ENCODE measurements around the gene MCTP1.
"Not testable (repeated sequence)": the region's sequence is repeated elsewhere in the genome, so short reads cannot be mapped to it uniquely, and the experiment has no call there.

Gene MCTP1

DNA sequence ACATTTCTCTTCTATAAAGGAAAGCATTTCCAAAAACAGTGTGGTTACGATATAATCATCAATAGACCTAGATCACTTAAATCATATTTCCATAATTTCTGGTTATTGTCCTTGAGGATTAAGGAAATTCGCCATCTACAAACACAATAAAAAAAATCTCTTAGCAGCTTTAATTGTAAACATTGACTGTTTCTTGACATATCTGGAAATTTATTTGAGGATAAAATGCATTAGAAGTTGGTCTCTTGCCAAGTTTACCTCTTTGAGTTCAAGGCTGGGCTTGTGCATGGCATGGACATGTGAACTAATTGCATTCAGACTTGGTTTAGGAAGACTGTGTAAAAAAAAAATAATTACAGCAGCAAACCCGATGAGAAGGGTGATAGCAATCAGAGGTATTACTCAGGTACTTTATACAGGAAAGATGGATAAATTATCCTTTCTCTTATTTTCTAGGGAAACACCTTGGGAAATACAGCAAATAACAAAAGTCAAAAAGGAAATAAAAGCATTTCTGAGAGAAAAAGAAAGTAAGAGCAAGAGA lies 428.6 kb downstream of the MCTP1 start:
- H3K36me3 ChIP-seq (ENCODE audit: control insufficient read depth, insufficient read depth, low read length) = no peaks in the 10 kb centered on the region
- no peaks in the 10 kb centered on the region for H3K27me3 ChIP-seq (replicated peaks; ENCODE audit: control insufficient read depth, insufficient read depth, low read length, poor library complexity, severe bottlenecking)
- H3K4me1 ChIP-seq (ENCODE audit: control insufficient read depth, insufficient read depth, low read length, poor library complexity, severe bottlenecking) = no peaks in the 10 kb centered on the region
- no peak for DNase-seq
- H3K4me3 ChIP-seq (ENCODE audit: insufficient read depth, low read depth, low read length, poor library complexity, severe bottlenecking) = no peak overlapping the region
- no peaks in the 10 kb centered on the region for H3K9me3 ChIP-seq (ENCODE audit: control insufficient read depth, low read length)
- H3K27ac ChIP-seq (ENCODE audit: insufficient read depth, low read length, poor library complexity, severe bottlenecking) = no peak overlapping the region

DNA sequence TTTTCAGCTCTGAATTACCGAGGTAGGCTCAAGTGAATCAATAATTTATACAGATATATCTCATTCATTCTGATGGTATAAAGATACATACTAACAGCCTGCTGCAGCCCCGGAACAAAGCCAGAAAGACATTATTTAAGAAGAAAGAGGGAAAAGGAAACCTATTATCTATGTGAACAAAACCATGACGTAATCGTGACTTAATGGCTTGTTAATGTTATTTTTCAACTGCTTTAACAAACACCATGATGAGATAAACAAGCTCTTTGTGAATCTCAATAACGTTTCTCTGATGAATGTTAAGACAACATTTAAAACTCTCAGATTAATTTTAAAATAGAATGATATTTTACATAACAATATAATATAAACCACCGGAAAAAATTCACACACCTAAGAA lies 429.4 kb downstream of the MCTP1 start:
- Histone ChIP-seq H3K27me3 (replicated peaks; ENCODE audit: control insufficient read depth, insufficient read depth, low read length, poor library complexity, severe bottlenecking) (no peaks in the 10 kb centered on the region), H3K9me3 (ENCODE audit: control insufficient read depth, low read length) (no peaks in the 10 kb centered on the region), H3K4me3 (ENCODE audit: insufficient read depth, low read depth, low read length, poor library complexity, severe bottlenecking) (no peak overlapping the region), H3K4me1 (ENCODE audit: control insufficient read depth, insufficient read depth, low read length, poor library complexity, severe bottlenecking) (no peaks in the 10 kb centered on the region), H3K36me3 (ENCODE audit: control insufficient read depth, insufficient read depth, low read length) (no peaks in the 10 kb centered on the region), H3K27ac (ENCODE audit: insufficient read depth, low read length, poor library complexity, severe bottlenecking) (no peak overlapping the region)
- DNase-seq = no peak

DNA sequence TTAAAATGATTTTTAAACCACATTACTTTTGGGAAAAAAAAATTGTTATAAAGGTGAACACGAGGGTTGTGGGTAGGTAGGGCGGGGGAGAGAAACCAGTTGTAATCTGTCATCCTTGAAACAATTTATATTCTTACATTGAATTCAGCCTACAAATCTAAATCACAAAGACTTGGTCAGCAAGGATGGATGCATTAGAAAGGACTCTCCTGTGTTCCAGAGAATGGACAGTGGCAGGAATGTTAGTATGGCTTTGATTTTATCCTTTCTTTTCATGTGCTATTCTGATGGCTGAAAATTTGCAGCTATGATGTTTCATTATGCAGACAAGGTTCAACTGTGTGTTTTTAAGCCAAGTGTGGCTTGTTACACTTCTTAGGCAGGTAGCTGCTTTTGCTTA lies 431.8 kb downstream of the MCTP1 start:
- Histone ChIP-seq H3K4me1 (ENCODE audit: control insufficient read depth, insufficient read depth, low read length, poor library complexity, severe bottlenecking) (no peaks in the 10 kb centered on the region), H3K4me3 (ENCODE audit: insufficient read depth, low read depth, low read length, poor library complexity, severe bottlenecking) (no peak overlapping the region), H3K27me3 (replicated peaks; ENCODE audit: control insufficient read depth, insufficient read depth, low read length, poor library complexity, severe bottlenecking) (no peaks in the 10 kb centered on the region), H3K27ac (ENCODE audit: insufficient read depth, low read length, poor library complexity, severe bottlenecking) (no peak overlapping the region), H3K36me3 (ENCODE audit: control insufficient read depth, insufficient read depth, low read length) (no peaks in the 10 kb centered on the region), H3K9me3 (ENCODE audit: control insufficient read depth, low read length) (no peaks in the 10 kb centered on the region)
- no peak for DNase-seq

DNA sequence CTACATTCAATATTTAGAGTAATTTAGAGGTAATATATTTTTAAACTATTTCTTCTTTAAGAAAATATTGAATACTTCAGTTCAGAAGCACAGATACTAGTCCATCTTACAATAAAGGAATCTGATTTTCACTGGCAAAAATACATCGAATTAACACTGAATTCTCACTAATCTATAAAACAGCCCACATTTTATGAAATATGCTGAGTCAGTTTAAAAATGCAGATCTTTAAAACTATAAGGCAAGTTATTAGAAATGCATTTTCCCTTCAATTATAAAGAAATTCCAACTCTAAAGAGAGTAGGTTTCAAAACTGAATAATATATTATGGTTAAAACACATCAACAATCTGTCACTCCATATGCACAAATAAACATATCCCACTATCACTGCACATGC lies 433.9 kb downstream of the MCTP1 start:
- Histone ChIP-seq H3K27ac (ENCODE audit: insufficient read depth, low read length, poor library complexity, severe bottlenecking) (no peak overlapping the region), H3K9me3 (ENCODE audit: control insufficient read depth, low read length) (no peaks in the 10 kb centered on the region), H3K36me3 (ENCODE audit: control insufficient read depth, insufficient read depth, low read length) (no peaks in the 10 kb centered on the region), H3K4me1 (ENCODE audit: control insufficient read depth, insufficient read depth, low read length, poor library complexity, severe bottlenecking) (no peaks in the 10 kb centered on the region), H3K27me3 (replicated peaks; ENCODE audit: control insufficient read depth, insufficient read depth, low read length, poor library complexity, severe bottlenecking) (no peaks in the 10 kb centered on the region), H3K4me3 (ENCODE audit: insufficient read depth, low read depth, low read length, poor library complexity, severe bottlenecking) (no peak overlapping the region)
- DNase-seq = no peak

DNA sequence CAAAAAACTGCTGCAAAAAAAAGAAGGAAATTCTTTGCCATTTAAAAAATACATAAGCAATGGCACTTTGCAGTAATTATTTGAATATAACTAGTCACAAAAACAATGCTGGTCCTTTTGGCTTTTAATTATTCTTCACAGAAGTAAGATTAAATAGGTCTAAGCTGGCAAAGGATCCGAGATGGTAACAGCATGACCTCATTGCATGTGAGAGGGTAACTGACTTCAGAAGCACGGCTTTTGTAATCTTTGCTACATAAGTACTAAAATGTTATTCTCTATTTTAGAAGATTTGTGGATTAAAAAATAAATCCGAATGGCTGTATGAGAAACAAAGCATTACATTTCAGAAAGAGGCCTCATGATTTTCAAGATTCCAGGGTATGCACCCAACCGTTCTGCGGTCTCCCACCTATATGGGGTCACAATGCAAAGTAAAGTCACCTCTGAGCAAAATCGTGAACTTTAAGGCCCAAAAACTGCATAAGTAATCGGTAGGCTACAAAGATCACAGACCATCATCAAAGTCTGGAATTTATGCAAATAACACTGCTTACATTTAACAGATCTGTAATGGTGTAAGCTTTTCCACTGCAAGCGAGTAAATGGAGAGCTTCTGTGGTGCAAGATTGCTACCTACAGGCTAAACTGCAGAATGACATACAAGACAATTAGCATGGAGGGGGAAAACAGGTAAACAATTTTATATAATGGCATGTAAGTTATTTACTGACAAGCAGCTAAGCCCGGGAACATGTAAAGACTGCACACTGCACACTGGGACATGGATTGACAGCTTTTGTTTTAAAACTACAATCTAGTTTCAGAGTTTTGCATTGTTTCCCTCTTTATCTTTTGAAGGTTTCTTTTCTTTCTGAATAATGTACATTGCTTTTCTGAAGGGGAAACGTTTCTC lies 434.8 kb downstream of the MCTP1 start:
- peak in 1 of 3 donors; percentile 11 for DNase-seq
- H3K27ac ChIP-seq (ENCODE audit: insufficient read depth, low read length, poor library complexity, severe bottlenecking) = no peak overlapping the region
- H3K27me3 ChIP-seq (replicated peaks; ENCODE audit: control insufficient read depth, insufficient read depth, low read length, poor library complexity, severe bottlenecking) = no peaks in the 10 kb centered on the region
- H3K4me3 ChIP-seq (ENCODE audit: insufficient read depth, low read depth, low read length, poor library complexity, severe bottlenecking) = no peak overlapping the region
- no peaks in the 10 kb centered on the region for H3K9me3 ChIP-seq (ENCODE audit: control insufficient read depth, low read length)
- no peaks in the 10 kb centered on the region for H3K4me1 ChIP-seq (ENCODE audit: control insufficient read depth, insufficient read depth, low read length, poor library complexity, severe bottlenecking)
- H3K36me3 ChIP-seq (ENCODE audit: control insufficient read depth, insufficient read depth, low read length) = no peaks in the 10 kb centered on the region

DNA sequence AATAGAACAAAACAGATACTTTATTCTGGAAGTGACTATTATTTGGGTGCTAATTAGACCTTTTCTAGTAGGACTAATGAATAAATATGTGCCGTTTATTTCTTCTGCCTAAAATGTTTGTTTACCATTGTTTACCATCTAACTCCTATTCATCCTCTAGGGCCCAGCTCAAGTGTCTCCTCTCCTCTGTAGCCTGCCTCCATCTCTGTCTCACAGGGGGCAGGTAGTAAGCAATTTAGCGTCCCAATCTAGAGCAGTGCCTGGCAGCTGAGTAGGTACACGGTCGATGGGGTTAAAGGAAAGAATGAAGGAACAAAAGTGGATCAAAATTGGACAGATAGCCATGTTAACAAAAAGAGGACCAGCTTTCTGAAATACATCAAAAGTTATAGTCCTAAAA lies 435.6 kb downstream of the MCTP1 start:
- H3K27ac ChIP-seq (ENCODE audit: insufficient read depth, low read length, poor library complexity, severe bottlenecking) = no peak overlapping the region

DNA sequence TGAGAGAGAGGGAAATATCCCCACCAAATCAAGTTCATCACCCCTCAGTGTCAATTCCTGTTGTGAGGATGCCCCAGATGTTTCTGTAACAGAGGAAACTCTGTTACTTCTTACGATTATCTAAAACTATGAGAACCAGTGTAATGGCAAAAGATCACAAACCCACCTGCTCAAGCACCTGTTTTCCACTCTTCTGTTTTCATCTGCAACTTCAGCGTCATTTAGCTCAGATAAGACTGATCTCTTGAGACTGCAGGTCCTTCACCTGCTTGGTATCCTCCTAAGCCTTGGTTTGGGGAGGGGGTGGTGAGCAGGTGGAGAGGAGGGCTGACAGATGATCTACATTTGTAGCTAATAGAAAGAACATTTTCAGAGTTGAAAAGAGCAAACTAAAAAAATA lies 437.2 kb downstream of the MCTP1 start:
- Histone ChIP-seq H3K27ac (ENCODE audit: insufficient read depth, low read length, poor library complexity, severe bottlenecking) (no peak overlapping the region), H3K4me3 (ENCODE audit: insufficient read depth, low read depth, low read length, poor library complexity, severe bottlenecking) (no peak overlapping the region), H3K36me3 (ENCODE audit: control insufficient read depth, insufficient read depth, low read length) (no peaks in the 10 kb centered on the region), H3K9me3 (ENCODE audit: control insufficient read depth, low read length) (no peaks in the 10 kb centered on the region), H3K27me3 (replicated peaks; ENCODE audit: control insufficient read depth, insufficient read depth, low read length, poor library complexity, severe bottlenecking) (no peaks in the 10 kb centered on the region), H3K4me1 (ENCODE audit: control insufficient read depth, insufficient read depth, low read length, poor library complexity, severe bottlenecking) (no peaks in the 10 kb centered on the region)
- no peak for DNase-seq

More for the DNA sequence above, 435.6 kb downstream of the MCTP1 start:
- H3K9me3 ChIP-seq (ENCODE audit: control insufficient read depth, low read length) = no peaks in the 10 kb centered on the region
- no peak for DNase-seq
- no peaks in the 10 kb centered on the region for H3K36me3 ChIP-seq (ENCODE audit: control insufficient read depth, insufficient read depth, low read length)
- no peaks in the 10 kb centered on the region for H3K4me1 ChIP-seq (ENCODE audit: control insufficient read depth, insufficient read depth, low read length, poor library complexity, severe bottlenecking)
- H3K27me3 ChIP-seq (replicated peaks; ENCODE audit: control insufficient read depth, insufficient read depth, low read length, poor library complexity, severe bottlenecking) = no peaks in the 10 kb centered on the region
- H3K4me3 ChIP-seq (ENCODE audit: insufficient read depth, low read depth, low read length, poor library complexity, severe bottlenecking) = no peak overlapping the region

DNA sequence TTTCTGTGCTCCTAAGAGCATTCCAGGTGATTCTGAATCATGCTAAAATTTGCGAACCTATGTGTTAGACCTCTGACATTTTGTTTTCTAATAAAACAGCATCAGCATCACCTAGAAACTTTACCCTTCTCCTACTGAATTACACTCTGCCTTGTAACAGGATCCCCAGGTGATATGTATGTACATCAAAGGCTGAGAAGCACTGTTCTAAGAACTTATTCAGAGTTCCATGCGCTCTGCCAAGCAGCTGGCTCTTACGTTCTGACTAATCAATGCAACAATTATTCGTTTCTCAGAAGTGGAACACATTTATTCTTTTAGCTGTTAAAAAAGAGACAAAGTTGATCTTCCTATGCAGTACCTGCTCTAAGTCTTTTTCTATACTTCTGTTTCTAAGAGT lies 437.9 kb downstream of the MCTP1 start:
- H3K9me3 ChIP-seq (ENCODE audit: control insufficient read depth, low read length) = no peaks in the 10 kb centered on the region
- H3K4me3 ChIP-seq (ENCODE audit: insufficient read depth, low read depth, low read length, poor library complexity, severe bottlenecking) = no peak overlapping the region
- no peaks in the 10 kb centered on the region for H3K36me3 ChIP-seq (ENCODE audit: control insufficient read depth, insufficient read depth, low read length)
- no peak overlapping the region for H3K27ac ChIP-seq (ENCODE audit: insufficient read depth, low read length, poor library complexity, severe bottlenecking)
- no peaks in the 10 kb centered on the region for H3K27me3 ChIP-seq (replicated peaks; ENCODE audit: control insufficient read depth, insufficient read depth, low read length, poor library complexity, severe bottlenecking)
- no peak for DNase-seq
- H3K4me1 ChIP-seq (ENCODE audit: control insufficient read depth, insufficient read depth, low read length, poor library complexity, severe bottlenecking) = no peaks in the 10 kb centered on the region

DNA sequence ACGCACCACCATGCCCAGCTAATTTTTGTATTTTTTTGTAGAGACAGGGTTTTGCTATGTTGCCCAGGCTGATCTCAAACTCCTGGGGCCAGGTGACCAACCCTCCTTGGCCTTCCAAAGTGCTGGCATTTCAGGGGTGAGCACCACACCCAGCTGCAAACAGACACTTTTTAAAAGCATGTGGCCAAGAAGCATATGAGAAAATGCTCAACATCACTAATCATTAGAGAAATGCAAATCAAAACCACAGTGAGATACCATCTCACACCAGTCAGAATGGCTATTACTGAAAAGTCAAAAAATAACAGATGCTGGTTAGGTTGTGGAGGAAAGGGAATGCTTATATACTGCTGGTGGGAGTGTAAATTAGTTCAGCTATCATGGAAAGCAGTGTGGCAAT lies 439.2 kb downstream of the MCTP1 start:
- H3K4me1 ChIP-seq (ENCODE audit: control insufficient read depth, insufficient read depth, low read length, poor library complexity, severe bottlenecking); H3K27ac ChIP-seq (ENCODE audit: insufficient read depth, low read length, poor library complexity, severe bottlenecking); H3K9me3 ChIP-seq (ENCODE audit: control insufficient read depth, low read length); H3K36me3 ChIP-seq (ENCODE audit: control insufficient read depth, insufficient read depth, low read length); DNase-seq; H3K27me3 ChIP-seq (replicated peaks; ENCODE audit: control insufficient read depth, insufficient read depth, low read length, poor library complexity, severe bottlenecking); H3K4me3 ChIP-seq (ENCODE audit: insufficient read depth, low read depth, low read length, poor library complexity, severe bottlenecking): not testable (repeated sequence)

DNA sequence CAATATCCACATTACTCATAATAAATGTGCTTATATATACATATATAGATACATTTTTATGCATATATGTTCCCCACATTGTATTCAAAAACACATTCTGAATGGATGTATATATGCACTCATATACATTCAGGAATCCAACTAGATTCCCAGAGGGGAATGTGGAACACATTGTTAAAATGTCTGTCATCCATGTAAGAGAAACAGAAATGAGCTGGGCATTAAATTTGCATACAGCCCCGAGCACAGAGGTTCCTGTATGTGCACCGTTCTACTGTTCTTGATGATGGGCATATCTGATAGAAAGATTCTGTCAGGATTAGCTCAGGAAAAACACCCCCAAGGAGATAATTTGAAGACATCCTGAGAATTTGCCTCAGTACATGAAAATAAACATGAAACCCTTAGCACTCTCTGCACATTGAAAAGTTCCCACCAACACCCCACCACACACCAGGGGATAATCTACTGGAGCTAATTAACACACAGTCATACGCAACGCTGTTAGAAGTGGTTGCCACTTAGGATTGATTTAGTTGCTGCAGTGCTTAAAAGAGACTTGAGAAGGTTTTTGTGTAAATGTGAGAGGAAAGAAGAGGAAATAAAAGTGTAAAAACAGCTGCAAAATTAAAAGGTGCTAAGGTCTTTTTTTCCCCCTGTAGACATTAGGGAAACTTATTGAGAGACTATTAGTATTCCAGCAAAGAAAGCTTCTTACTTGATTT lies 443.1 kb downstream of the MCTP1 start:
- no peaks in the 10 kb centered on the region for H3K36me3 ChIP-seq (ENCODE audit: control insufficient read depth, insufficient read depth, low read length)

More for the DNA sequence above, 443.1 kb downstream of the MCTP1 start:
- no peak overlapping the region for H3K4me3 ChIP-seq (ENCODE audit: insufficient read depth, low read depth, low read length, poor library complexity, severe bottlenecking)
- H3K27me3 ChIP-seq (replicated peaks; ENCODE audit: control insufficient read depth, insufficient read depth, low read length, poor library complexity, severe bottlenecking) = no peaks in the 10 kb centered on the region
- H3K27ac ChIP-seq (ENCODE audit: insufficient read depth, low read length, poor library complexity, severe bottlenecking) = no peak overlapping the region
- H3K4me1 ChIP-seq (ENCODE audit: control insufficient read depth, insufficient read depth, low read length, poor library complexity, severe bottlenecking) = no peaks in the 10 kb centered on the region
- no peaks in the 10 kb centered on the region for H3K9me3 ChIP-seq (ENCODE audit: control insufficient read depth, low read length)
- DNase-seq = no peak

Measured in effector memory CD4-positive, alpha-beta T cell (primary cell).